Thyroid gland (tissue), 4 donors: ENCODE results near the gene RIPOR2.

Experiments used
- CTCF ChIP-seq, 6 experiments: fragments of 200-600 bp in 3 of 6; fragments of 450-650 bp in 3 of 6; sonication (generic) in 3 of 6; IDR thresholded peaks; one replicate each; pipeline ENCODE4 v1.5.1; 2016 to 2019; ENCODE audit warnings: antibody characterized with exemption in 6 of 6, mild to moderate bottlenecking in 2 of 6, inconsistent platforms in 1 of 6, moderate library complexity in 1 of 6
- POLR2A ChIP-seq, 2 donors: fragments of 450-650 bp; IDR thresholded peaks; one replicate each; pipeline ENCODE4 v1.6.1; 2017; ENCODE audit warnings: antibody characterized with exemption in 2 of 2, mild to moderate bottlenecking in 2 of 2, moderate library complexity in 1 of 2

DNA sequence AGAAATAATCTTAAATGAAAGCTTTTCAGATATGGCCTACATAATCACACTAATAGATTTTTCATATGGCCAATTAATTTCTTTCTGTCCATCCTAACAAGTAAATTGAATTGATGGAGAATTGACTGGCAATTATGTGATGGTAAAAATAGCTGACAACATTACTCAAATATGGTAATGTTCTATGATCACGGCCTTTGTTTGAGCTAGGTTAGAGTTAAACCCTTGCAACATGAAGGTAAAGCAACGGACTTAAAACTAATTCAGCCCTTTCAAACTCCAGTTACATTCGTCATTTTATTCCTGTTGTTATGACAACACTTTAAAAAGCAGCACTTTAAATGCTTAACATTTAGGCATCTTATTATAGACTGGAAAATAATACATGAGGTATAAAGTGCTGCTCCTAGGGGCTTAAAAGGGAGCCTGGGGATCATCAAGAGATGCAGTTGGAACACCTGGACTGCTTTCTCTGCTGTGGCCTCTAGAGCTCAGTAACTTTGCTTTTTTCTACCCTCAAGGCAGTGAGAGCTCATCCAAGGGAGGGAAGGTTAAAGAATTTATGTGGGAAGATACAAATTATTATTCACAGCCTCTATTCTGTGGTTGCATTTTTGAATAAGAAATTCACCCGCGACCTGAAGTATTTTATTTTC is 46.9 kb downstream of the RIPOR2 start:
- TF ChIP-seq CTCF (IDR thresholded peaks at IDR 0.05) (no peak), POLR2A (IDR thresholded peaks at IDR 0.05) (no peak)
